ENCODE measurements around the gene COQ8B.

- no peak for TF ChIP-seq POLR2A (IDR thresholded peaks at IDR 0.05; ENCODE audit: low read depth)
- TF ChIP-seq CTCF (IDR thresholded peaks at IDR 0.05): no peak
Observed at GRCh38 chr19:40747536-40747935, 30.9 kb upstream of the COQ8B start.
